ENCODE data around the gene AGL.
A peak's percentile ranks its signal among the peaks of the same experiment; 100 is the strongest.
"Not testable (repeated sequence)": the region's sequence is repeated elsewhere in the genome, so short reads cannot be mapped to it uniquely, and the experiment has no call there.

Gene AGL

GRCh38 chr1:99969260-99969728, 119.1 kb downstream of the AGL start:
- H3K36me3 ChIP-seq (ENCODE audit: control insufficient read depth, insufficient read depth, low read length): no peaks in the 10 kb centered on the region
- no peaks in the 10 kb centered on the region for H3K27me3 ChIP-seq (ENCODE audit: control insufficient read depth, insufficient read depth, low read length)
- peak overlapping the region; percentile 95 for H3K4me3 ChIP-seq (ENCODE audit: low read depth, low read length)
- peak overlapping the region; percentile 82 for H3K9ac ChIP-seq (ENCODE audit: low read depth, low read length)
- H3K4me1 ChIP-seq (ENCODE audit: control insufficient read depth, insufficient read depth, low read length): peaks cover 9% of the 10 kb centered on the region
- H3K9me3 ChIP-seq (ENCODE audit: control insufficient read depth, insufficient read depth, low read length): no peaks in the 10 kb centered on the region

GRCh38 chr1:99969729-99970621, 119.8 kb downstream of the AGL start, which contains the start of gene SLC35A3:
Gene SLC35A3, plus strand, starts transcription at chr1:99969996. Its CDS starts 23,559 bp downstream, at chr1:99993555.
- Histone ChIP-seq H3K4me3 (ENCODE audit: low read depth, low read length) (peak within 1 kb of the TSS; percentile 95), H3K4me1 (ENCODE audit: control insufficient read depth, insufficient read depth, low read length) (peaks cover 6% of the 10 kb centered on the region), H3K27me3 (ENCODE audit: control insufficient read depth, insufficient read depth, low read length) (no peaks in the 10 kb centered on the region), H3K36me3 (ENCODE audit: control insufficient read depth, insufficient read depth, low read length) (no peaks in the 10 kb centered on the region), H3K9me3 (ENCODE audit: control insufficient read depth, insufficient read depth, low read length) (no peaks in the 10 kb centered on the region), H3K9ac (ENCODE audit: low read depth, low read length) (peak within 1 kb of the TSS; percentile 82)

DNA sequence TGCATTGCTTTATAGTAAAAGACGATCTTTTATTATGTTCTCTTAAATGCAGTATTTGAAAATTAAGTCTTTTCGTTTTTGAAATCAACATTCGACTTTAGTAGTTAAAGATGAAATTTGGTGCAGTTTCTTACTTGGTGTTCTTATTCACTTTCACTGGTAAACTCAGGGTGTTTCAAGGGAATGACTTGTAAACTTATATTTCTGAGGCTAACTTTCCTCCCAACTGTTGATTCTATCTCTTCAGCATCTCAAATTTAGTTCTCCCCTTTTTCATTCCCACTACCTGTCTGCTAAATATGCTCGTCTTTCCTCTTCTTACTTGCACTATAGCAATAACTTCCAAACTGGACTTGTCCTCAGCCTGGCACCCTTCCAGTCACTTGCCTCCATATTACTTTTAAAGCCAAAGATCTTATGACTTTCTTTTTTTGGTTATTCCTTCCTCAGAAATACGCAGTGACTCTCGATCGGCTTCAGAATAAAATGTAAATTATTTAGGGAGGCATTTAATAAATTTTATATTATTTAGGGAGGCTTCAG, 120.6 kb downstream of the AGL start:
- no peaks in the 10 kb centered on the region for H3K36me3 ChIP-seq (ENCODE audit: control insufficient read depth, insufficient read depth, low read length)
- H3K9me3 ChIP-seq (ENCODE audit: control insufficient read depth, insufficient read depth, low read length): no peaks in the 10 kb centered on the region
- peaks cover 6% of the 10 kb centered on the region for H3K4me1 ChIP-seq (ENCODE audit: control insufficient read depth, insufficient read depth, low read length)
- H3K27me3 ChIP-seq (ENCODE audit: control insufficient read depth, insufficient read depth, low read length): no peaks in the 10 kb centered on the region
- H3K4me3 ChIP-seq (ENCODE audit: low read depth, low read length): peak overlapping the region; percentile 95
- H3K9ac ChIP-seq (ENCODE audit: low read depth, low read length): no peak overlapping the region

DNA sequence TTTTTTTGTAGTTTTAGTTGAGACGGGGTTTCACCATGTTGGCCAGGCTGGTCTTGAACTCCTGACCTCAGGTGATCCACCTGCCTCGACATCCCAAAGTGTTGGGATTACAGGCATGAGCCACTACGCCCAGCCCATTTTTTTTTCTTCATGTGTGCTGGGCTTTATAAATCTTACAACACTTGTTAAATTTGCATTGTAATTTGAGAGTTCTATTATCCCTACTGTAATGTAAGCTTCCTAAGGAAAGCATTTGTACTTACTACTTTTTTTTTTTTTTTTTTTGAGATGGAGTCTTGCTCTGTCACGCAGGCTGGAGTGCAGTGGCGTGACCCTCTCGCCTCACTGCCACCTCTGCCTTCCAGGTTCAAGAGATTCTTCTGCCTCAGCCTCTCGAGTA, 121.9 kb downstream of the AGL start:
- not testable (repeated sequence) for H3K36me3 ChIP-seq (ENCODE audit: control insufficient read depth, insufficient read depth, low read length); H3K9me3 ChIP-seq (ENCODE audit: control insufficient read depth, insufficient read depth, low read length); H3K4me3 ChIP-seq (ENCODE audit: low read depth, low read length); H3K4me1 ChIP-seq (ENCODE audit: control insufficient read depth, insufficient read depth, low read length); H3K27me3 ChIP-seq (ENCODE audit: control insufficient read depth, insufficient read depth, low read length); H3K9ac ChIP-seq (ENCODE audit: low read depth, low read length)

Measured in iPS-15b (cell line).